ENCODE measurements around the gene PDZD2.
"Not testable (repeated sequence)": the region's sequence is repeated elsewhere in the genome, so short reads cannot be mapped to it uniquely, and the experiment has no call there.

Gene PDZD2

DNA sequence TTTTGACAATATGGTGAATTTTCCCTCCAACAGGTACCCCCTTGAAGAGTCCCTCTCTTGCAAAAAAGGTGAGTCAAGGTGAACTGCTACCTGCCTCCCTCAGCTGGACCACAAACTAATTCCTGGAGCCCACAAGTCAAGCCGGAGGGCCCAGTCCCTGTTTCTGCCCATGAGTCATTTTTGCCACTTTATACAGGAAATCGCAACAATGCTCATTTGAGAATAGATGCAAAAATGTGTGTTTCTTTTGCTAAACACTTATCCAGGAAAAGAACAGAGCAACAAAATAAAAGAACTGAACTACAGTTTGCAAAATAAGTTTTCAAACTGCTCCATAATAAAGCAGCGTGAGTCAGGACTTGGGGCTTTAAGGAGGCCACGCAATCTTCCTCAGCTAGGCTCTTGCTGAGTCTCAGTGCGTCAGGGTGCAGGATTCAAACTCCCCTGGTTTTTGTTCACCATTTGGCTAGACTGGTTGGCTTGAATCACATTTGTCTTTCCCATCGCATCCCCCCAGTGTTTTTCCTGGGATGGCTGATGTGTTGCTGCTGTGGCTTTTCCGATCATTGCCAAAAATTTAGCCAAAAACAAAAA, 432.5 kb downstream of the PDZD2 start:
- TF ChIP-seq, protein P1, sequence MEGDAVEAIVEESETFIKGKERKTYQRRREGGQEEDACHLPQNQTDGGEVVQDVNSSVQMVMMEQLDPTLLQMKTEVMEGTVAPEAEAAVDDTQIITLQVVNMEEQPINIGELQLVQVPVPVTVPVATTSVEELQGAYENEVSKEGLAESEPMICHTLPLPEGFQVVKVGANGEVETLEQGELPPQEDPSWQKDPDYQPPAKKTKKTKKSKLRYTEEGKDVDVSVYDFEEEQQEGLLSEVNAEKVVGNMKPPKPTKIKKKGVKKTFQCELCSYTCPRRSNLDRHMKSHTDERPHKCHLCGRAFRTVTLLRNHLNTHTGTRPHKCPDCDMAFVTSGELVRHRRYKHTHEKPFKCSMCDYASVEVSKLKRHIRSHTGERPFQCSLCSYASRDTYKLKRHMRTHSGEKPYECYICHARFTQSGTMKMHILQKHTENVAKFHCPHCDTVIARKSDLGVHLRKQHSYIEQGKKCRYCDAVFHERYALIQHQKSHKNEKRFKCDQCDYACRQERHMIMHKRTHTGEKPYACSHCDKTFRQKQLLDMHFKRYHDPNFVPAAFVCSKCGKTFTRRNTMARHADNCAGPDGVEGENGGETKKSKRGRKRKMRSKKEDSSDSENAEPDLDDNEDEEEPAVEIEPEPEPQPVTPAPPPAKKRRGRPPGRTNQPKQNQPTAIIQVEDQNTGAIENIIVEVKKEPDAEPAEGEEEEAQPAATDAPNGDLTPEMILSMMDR (IDR thresholded peaks at IDR 0.05), result no peak
- Histone ChIP-seq H3K4me3 (no peak overlapping the region), H3K27ac (no peak overlapping the region)
- no peak for DNase-seq (ENCODE audit: low spot score)

DNA sequence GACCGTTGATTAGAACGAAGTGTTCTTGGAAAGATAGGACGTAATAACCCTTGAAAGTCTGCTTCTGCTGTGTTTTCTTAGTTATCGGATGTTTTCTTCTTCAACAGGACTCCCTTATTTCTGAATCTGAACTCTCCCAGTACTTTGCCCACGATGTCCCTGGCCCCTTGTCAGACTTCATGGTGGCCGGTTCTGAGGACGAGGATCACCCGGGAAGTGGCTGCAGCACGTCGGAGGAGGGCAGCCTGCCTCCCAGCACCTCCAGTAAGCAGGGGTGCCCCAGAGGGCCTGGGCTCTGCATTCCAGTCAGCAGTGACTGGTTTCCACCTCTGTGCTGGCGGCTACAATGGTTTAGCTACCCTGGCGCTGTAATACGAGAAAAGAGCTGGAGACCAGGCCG, 433.1 kb downstream of the PDZD2 start:
- TF ChIP-seq, protein P1 (IDR thresholded peaks at IDR 0.05), result no peak
- DNase-seq (ENCODE audit: low spot score), result no peak
- Histone ChIP-seq H3K4me3 (no peak overlapping the region), H3K27ac (no peak overlapping the region)

DNA sequence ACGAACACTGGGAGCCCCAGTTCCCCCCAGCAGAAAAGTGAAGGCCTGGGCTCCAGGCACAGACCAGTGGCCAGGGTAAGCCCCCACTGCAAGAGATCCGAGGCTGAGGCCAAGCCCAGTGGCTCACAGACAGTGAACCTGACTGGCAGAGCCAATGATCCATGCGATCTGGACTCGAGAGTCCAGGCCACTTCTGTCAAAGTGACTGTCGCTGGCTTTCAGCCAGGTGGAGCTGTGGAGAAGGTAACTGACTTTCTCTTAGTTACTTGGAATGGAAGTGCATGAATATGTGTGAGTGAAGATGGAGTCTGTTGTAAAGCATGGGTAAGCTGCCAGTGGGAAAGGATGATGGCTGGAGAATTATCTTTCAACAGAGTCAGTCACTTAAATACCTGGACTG, 435.5 kb downstream of the PDZD2 start:
- no peak for DNase-seq (ENCODE audit: low spot score)
- no peak overlapping the region for H3K27ac ChIP-seq
- TF ChIP-seq, protein P1 (IDR thresholded peaks at IDR 0.05), result no peak
- no peak overlapping the region for H3K4me3 ChIP-seq

DNA sequence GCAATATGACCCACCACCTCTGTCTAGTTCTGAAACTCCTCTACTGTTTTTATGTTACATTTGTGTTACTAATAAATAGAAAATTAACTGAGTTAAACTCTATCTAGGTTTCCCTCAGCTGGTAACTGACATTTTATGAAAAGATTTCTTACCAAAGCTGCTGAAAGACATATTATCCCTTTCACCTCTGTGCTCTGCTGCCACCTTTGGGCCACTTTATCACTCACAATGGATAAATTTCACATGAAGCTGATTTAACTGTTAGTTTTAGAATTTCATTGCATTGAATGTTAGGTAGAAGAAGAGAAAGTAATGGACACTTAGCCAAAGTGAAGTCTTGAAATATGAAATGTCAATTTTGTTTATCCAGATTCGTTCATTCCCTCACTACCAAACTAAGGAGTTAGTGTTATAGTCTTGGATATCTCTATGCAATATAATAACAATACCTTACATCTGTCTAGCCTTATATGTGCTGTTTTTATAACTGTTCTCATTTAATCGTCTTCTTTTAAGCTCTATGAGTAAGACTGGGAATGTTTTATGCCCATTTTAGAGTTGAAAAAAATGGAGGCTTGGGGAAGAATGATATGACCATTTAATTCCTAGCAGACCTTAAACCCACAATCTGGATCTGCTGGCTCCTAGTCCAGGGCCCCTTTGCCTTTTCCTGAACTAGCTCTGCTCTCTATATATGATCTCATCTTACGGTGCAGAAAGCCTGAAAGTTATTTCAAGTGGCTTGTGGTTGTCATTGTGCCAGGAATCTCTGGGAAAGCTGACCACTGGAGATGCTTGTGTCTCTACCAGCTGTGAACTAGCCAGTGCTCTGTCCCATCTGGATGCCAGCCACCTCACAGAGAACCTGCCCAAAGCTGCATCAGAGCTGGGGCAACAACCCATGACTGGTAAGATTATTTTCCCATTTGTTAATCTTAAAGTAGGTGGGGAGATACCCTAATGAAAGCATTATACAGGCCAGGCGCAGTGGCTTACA, 438.1 kb downstream of the PDZD2 start:
- DNase-seq (ENCODE audit: low spot score), result no peak
- Histone ChIP-seq H3K27ac (no peak overlapping the region), H3K4me3 (no peak overlapping the region)
- TF ChIP-seq, protein P1 (IDR thresholded peaks at IDR 0.05), result peak; percentile 63

DNA sequence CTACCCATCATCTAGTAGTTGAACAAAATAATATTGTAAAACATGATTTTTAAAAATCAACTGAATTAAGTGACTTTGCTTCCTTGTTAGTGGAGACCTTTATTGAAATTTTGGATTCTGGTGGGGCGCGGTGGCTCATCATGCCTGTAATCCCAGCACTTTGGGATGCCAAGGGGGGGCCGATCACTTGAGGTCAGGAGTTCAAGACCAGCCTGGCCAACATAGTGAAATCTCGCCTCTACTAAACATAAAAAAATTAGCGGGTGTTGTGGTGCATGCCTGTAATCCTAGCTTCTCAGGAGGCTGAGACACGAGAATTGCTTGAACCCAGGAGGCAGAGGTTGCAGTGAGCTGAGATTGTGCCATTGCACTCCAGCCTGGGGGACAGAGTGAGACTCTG, 439.9 kb downstream of the PDZD2 start:
- DNase-seq (ENCODE audit: low spot score); H3K27ac ChIP-seq; H3K4me3 ChIP-seq: not testable (repeated sequence)

DNA sequence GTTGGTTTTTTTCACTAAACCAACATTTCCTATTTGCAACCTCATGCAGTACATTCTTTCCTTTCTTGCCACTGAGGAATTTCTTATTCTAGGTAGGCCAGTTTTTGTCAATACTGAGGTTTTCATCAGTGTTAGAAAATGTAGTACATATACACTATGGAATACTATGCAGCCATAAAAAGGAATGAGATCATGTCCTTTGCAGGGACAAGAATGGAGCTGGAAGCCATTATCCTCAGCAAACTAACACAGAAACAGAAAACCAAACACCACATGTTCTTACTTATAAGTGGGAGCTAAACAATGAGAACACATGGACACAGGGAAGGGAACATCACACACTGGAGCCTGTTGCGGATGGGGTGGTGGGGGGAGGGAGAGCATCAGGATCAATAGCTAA, 441.6 kb downstream of the PDZD2 start:
- H3K27ac ChIP-seq; DNase-seq (ENCODE audit: low spot score); H3K4me3 ChIP-seq: not testable (repeated sequence)

DNA sequence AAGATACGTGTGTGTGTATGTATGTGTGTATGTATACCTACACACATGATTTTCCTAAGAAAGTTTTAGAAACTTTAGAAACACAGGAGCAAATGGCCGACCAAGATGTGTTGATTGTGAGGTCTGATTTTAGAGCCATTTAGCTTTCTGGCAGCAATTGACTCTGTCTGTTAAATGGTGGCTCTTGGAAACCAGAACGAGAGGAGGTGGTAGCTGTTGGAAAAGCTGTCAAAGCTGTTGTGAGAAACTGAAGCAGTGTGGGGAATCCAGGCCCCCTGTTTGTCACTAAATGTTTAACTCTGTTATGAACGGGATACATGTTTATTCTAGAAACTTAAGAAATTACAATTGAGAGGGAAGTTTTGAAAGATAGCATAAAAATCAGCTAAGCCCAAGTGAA, 443.8 kb downstream of the PDZD2 start:
- H3K4me3 ChIP-seq, result no peak overlapping the region
- TF ChIP-seq, protein P1 (IDR thresholded peaks at IDR 0.05), result no peak
- no peak for DNase-seq (ENCODE audit: low spot score)
- no peak overlapping the region for H3K27ac ChIP-seq

DNA sequence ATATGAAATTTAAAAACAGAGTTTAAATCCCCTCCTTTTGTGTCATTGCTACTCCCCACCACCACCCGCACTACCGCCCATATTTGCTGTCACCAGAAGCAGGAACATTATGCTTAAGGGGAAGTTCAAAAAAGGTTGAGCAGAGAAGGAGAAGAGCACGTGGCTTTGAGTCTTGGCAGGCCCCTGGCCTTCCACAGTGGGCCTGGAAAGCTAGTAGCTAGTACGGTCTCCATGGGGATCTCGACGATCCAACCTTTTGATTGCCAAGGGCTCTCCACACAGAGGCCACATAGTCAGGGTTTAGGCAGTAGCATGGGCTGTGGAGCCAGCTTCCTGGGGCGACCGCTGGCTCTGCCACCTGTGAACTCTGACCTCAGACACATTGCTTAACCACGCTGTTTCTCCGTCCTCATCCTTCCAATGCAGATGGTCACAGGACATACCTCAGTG, 445.1 kb downstream of the PDZD2 start:
- TF ChIP-seq, protein P1 (IDR thresholded peaks at IDR 0.05), result no peak
- no peak for DNase-seq (ENCODE audit: low spot score)

More for the DNA sequence above, 445.1 kb downstream of the PDZD2 start:
- Histone ChIP-seq H3K27ac (no peak overlapping the region), H3K4me3 (no peak overlapping the region)
